BJ (cell line): ENCODE results near the gene GRIK3. TPM values are rescaled to one million over a fixed set of nuclear protein-coding genes. Genes with fewer than 3 reads are reported as not detected.

Experiments used
- CTCF ChIA-PET: fragments of 350-600 bp; formaldehyde crosslinking; extraction: SDS; loops from one replicate; lab custom pipeline; 2021; ENCODE audit warnings: antibody characterized with exemption, inconsistent platforms; lab: Yijun Ruan, JAX
- POLR2A ChIA-PET: fragments of 300-600 bp; sonication (Branson Sonifier 250); formaldehyde crosslinking; extraction: SDS; loops from one replicate; lab custom pipeline; 2021; ENCODE audit warnings: antibody characterized with exemption; lab: Charles Lee
- DNase-seq: peaks from one replicate; pipeline ENCODE4 v3.0.0-alpha.2; 2011; ENCODE audit warnings: low read depth
- H3K27me3 ChIP-seq: 2 replicates; pipeline ENCODE4 v1.6.0; 2011; ENCODE audit warnings: low read length; ENCODE audit not compliant: control insufficient read depth, insufficient read depth
- H3K36me3 ChIP-seq: 2 replicates; pipeline ENCODE4 v1.5.1; 2011; ENCODE audit warnings: low read length; ENCODE audit not compliant: control insufficient read depth, insufficient read depth
- H3K4me3 ChIP-seq: 2 replicates; pipeline ENCODE4 v1.5.1; 2011; ENCODE audit warnings: low read depth, mild to moderate bottlenecking, control low read depth, low read length
- polyA plus RNA-seq: library from polyadenylated mRNA; depleted of rRNA; stranded (reverse); fragments of >200 nt; gene quantifications from 2 replicates; pipeline ENCODE4 v1.2.3, GENCODE V29; 2011
- TF ChIP-seq, protein P1 (sequence below): IDR thresholded peaks from 2 replicates; pipeline ENCODE4 v1.5.1; 2011; ENCODE audit warnings: low read depth, mild to moderate bottlenecking, control low read depth, inconsistent platforms, low read length, moderate library complexity; ENCODE audit not compliant: insufficient read depth

Gene GRIK3
- polyA plus RNA-seq, 1 experiment: not detected

DNA sequence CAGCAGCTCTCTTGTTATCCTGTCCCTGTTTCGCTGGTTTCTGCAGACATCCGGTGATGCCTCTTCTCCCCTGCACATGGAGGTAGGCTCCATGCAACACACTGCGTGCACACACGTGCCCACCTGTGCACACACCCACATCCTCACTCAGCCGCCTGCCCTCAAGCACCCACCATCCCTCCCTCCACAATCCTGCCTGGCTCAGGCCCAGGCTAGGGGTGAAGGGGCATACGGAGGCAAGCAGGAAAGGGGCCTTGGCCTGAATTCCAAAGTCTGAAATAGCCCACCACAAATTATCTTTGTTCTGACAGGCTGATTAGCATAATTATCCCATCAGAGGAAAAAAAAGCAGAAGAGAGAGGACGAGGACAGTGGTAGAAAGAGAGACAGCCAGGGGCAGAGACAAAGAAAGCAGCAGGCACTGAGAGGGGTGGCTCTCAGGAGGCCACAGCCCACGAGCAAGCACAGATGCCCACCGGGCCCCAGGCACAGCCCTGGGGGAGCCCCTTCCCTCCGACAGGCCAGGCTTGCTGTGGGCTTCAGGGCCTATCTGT lies 73.2 kb downstream of the GRIK3 start:
- no peak for DNase-seq
- no peaks in the 10 kb centered on the region for H3K36me3 ChIP-seq
- ChIA-PET CTCF (no interaction called here), POLR2A (no interaction called here)
- H3K4me3 ChIP-seq: no peak overlapping the region
- no peaks in the 10 kb centered on the region for H3K27me3 ChIP-seq
- TF ChIP-seq, protein P1, sequence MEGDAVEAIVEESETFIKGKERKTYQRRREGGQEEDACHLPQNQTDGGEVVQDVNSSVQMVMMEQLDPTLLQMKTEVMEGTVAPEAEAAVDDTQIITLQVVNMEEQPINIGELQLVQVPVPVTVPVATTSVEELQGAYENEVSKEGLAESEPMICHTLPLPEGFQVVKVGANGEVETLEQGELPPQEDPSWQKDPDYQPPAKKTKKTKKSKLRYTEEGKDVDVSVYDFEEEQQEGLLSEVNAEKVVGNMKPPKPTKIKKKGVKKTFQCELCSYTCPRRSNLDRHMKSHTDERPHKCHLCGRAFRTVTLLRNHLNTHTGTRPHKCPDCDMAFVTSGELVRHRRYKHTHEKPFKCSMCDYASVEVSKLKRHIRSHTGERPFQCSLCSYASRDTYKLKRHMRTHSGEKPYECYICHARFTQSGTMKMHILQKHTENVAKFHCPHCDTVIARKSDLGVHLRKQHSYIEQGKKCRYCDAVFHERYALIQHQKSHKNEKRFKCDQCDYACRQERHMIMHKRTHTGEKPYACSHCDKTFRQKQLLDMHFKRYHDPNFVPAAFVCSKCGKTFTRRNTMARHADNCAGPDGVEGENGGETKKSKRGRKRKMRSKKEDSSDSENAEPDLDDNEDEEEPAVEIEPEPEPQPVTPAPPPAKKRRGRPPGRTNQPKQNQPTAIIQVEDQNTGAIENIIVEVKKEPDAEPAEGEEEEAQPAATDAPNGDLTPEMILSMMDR: no peak

DNA sequence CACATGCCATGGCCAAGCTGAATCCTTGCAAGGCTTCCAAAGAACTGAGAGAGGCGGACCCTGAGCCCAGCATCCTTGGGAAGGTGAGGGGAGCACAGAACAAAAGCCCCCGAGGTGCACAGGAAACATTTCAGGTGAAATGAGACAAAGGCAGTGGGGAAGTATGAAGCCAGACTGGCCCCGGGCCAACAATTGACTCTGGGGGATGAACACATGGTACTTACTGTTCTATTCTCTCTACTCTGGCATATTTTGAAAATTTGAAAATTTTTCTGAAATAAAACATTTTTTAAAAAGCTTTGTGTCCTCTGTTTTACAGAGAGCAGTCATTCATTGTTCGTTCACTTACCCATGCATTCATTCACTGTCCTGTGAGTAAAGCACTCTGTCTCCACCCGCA lies 77.7 kb downstream of the GRIK3 start:
- ChIA-PET CTCF (no interaction called here), POLR2A (no interaction called here)
- no peaks in the 10 kb centered on the region for H3K27me3 ChIP-seq
- no peak for DNase-seq
- H3K36me3 ChIP-seq: no peaks in the 10 kb centered on the region
- TF ChIP-seq, protein P1: no peak
- H3K4me3 ChIP-seq: no peak overlapping the region

GRCh38 chr1:36955016-36955415 lies 79.3 kb downstream of the GRIK3 start:
- CTCF ChIA-PET: no interaction called here
- DNase-seq: no peak
- TF ChIP-seq, protein P1: no peak
- POLR2A ChIA-PET: no interaction called here
- no peaks in the 10 kb centered on the region for H3K27me3 ChIP-seq
- H3K36me3 ChIP-seq: no peaks in the 10 kb centered on the region
- H3K4me3 ChIP-seq: no peak overlapping the region

DNA sequence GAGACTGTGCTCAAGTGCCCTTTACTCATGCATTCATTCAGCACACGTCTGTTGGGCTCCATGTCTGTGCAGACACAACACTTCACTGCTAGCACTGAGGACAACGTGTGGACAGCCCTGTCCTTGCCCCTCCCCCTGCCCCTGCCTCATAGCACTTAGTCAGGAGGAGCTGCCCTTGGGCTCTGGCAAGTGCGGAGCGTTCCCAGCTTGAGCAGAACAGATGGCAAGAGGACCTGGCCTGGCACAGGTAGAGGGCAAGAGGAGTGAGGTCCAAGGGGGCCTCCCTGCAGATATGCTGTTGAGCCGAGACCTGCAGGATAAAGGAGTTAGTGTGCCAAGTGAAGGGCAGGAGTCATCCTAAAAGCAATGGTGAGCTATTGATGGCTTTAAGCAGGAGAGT lies 81.3 kb downstream of the GRIK3 start:
- TF ChIP-seq, protein P1: no peak
- Histone ChIP-seq H3K4me3 (no peak overlapping the region), H3K36me3 (no peaks in the 10 kb centered on the region), H3K27me3 (no peaks in the 10 kb centered on the region)
- ChIA-PET POLR2A (no interaction called here), CTCF (no interaction called here)
- DNase-seq: no peak

DNA sequence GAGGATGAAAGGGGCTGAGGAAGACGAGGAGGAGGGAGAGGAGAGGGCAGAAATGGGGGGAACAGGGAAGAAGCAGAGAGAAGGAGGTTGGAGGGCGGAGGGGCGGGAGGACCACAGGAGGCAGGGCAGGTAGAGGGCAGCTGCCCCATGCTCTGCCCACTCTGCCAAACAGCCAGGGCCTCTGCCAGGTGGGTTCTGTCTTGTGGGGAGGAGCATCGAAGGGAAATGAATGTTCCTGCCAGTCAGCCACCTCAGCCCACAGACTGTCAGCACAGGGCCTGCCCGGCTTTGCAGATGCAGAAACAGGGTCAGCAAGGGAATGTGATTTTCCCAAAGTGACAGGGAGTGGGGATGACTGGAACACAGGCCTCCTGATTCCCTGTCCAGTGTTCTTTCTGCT lies 82.6 kb downstream of the GRIK3 start:
- no peaks in the 10 kb centered on the region for H3K27me3 ChIP-seq
- TF ChIP-seq, protein P1: no peak
- POLR2A ChIA-PET: no interaction called here
- CTCF ChIA-PET: no interaction called here
- DNase-seq: no peak
- H3K36me3 ChIP-seq: no peaks in the 10 kb centered on the region
- no peak overlapping the region for H3K4me3 ChIP-seq
